ENCODE data around the gene RTN4RL1.

- TF ChIP-seq CTCF (IDR thresholded peaks at IDR 0.05; ENCODE audit: low read depth, low read length) (no peak), POLR2A (IDR thresholded peaks at IDR 0.05; ENCODE audit: extremely low read depth, insufficient read length) (no peak), MYC (IDR thresholded peaks at IDR 0.05; ENCODE audit: low read depth, low read length) (no peak), MAX (IDR thresholded peaks at IDR 0.05; ENCODE audit: low read depth, low read length) (no peak)
Measured at GRCh38 chr17:2040942-2041560, 15.9 kb upstream of the RTN4RL1 start.
